Measurements from ENCODE around the gene ASIP. TPM values are rescaled to one million over a fixed set of nuclear protein-coding genes. Genes with fewer than 3 reads are reported as not detected.

Gene ASIP
- total and polyA plus RNA-seq, 4 donors = not detected

DNA sequence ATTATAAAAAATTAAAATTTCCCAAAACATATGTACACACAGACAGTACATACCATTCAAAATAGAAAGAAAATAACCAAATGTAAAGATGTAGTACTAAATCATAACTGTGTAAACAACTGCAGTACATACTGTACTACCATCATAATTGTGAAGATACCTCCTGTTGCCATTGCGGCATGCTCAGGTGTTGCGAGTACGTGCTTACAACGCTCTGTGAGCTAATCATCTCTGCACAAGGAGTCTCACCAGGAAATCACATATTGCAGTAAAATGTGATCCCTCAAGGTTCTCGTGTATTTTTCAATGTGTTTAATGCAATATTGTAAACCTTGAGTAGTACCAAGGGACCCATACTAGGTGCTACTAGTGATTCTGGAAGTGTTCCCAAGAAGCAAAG lies 22.9 kb downstream of the ASIP start:
- ATAC-seq (ENCODE audit: low FRiP score) = no peak

DNA sequence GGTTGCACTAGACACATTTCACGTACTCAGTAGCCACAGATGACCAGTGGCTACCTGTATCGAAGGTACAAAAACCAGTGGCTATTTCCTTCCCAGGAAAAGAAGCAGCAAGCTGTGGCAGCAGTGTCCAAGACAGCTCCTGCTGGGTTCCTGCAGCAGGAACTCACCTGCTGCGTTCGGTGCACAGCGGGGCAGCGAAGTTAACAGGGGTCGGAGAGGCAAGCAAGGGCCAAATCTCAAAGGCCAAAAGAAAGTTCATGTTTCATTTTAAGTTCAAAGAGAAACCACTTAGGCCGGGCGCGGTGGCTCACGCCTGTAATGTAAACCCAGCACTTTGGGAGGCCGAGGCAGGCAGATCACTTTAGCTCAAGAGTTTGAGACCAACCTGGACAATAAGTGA lies 26.9 kb downstream of the ASIP start:
- no peak for ATAC-seq (ENCODE audit: low FRiP score)
- Histone ChIP-seq H3K4me3 (ENCODE audit: low read length in 2 of 2) (no peak overlapping the region), H3K9me3 (ENCODE audit: control insufficient read depth, low read length) (no peaks in the 10 kb centered on the region), H3K36me3 (ENCODE audit: control insufficient read depth in 1 of 2, insufficient read depth in 2 of 2, low read length in 1 of 2) (no peaks in the 10 kb centered on the region), H3K27ac (ENCODE audit: low read depth in 1 of 2, low read length in 2 of 2) (no peak overlapping the region), H3K27me3 (ENCODE audit: control insufficient read depth in 1 of 2, insufficient read depth in 2 of 2, low read length in 1 of 2) (no peaks in the 10 kb centered on the region), H3K4me1 (ENCODE audit: control insufficient read depth in 1 of 2, insufficient read depth in 2 of 2, low read length in 2 of 2) (no peaks in the 10 kb centered on the region)
- 97% methylated on average over 12 of the region's 12 CpGs for WGBS, 2 donors
- intact Hi-C loops (cut with DNase I) = no loop called here
- DNase-seq = peak in 1 of 2 donors; percentile 49

More for the DNA sequence above, 22.9 kb downstream of the ASIP start:
- Histone ChIP-seq H3K4me3 (ENCODE audit: low read length in 2 of 2) (no peak overlapping the region), H3K4me1 (ENCODE audit: control insufficient read depth in 1 of 2, insufficient read depth in 2 of 2, low read length in 2 of 2) (no peaks in the 10 kb centered on the region), H3K27ac (ENCODE audit: low read depth in 1 of 2, low read length in 2 of 2) (no peak overlapping the region), H3K9me3 (ENCODE audit: control insufficient read depth, low read length) (no peaks in the 10 kb centered on the region), H3K36me3 (ENCODE audit: control insufficient read depth in 1 of 2, insufficient read depth in 2 of 2, low read length in 1 of 2) (no peaks in the 10 kb centered on the region), H3K27me3 (ENCODE audit: control insufficient read depth in 1 of 2, insufficient read depth in 2 of 2, low read length in 1 of 2) (no peaks in the 10 kb centered on the region)
- no peak for DNase-seq
- WGBS, 2 donors = 95 to 97% methylated on average over 5 of the region's 5 CpGs
- intact Hi-C loops (cut with DNase I) = no loop called here

DNA sequence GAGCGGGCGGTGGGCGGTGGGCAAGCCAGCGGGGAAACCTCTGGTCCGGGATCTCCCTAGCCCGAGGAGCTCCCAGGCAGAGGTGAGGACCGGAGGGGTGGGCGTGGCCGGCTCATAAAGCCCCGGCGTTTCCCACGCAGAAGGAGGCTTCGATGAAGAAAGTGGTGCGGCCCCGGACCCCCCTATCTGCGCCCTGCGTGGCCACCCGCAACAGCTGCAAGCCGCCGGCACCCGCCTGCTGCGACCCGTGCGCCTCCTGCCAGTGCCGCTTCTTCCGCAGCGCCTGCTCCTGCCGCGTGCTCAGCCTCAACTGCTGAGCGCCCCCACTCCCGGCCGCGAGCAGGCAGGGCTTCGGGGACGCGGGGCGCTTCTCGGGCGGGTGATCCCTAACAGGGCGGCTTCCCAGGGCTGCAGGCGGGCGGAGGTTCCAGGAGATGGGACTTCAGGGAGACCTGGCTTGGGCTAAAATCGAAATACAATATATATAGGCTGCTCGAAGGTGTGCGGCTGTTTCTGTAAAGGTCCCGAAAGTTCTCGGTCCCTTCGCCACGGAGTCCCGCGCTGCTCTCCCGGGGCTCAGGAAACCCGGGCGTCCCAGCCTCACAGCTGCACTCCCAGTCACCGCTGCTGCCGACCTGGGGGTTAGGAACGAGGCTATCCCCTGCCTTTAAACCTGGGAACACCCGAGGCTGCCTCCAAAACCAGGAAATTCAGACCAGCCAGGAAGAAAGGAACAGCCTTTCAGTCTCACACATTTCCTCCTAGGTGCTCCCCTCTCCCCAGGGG lies 27.8 kb downstream of the ASIP start:
- DNase-seq = peak; percentile 52 to 77
- H3K36me3 ChIP-seq (ENCODE audit: control insufficient read depth in 1 of 2, insufficient read depth in 2 of 2, low read length in 1 of 2) = no peaks in the 10 kb centered on the region
- ATAC-seq (ENCODE audit: low FRiP score) = peak; percentile 65
- H3K9me3 ChIP-seq (ENCODE audit: control insufficient read depth, low read length) = no peaks in the 10 kb centered on the region
- peak overlapping the region in 1 of 2 donors; percentile 37 for H3K4me3 ChIP-seq (ENCODE audit: low read length in 2 of 2)
- H3K4me1 ChIP-seq (ENCODE audit: control insufficient read depth in 1 of 2, insufficient read depth in 2 of 2, low read length in 2 of 2) = no peaks in the 10 kb centered on the region
- 6% methylated on average over 46 to 58 of the region's 58 CpGs for WGBS, 2 donors
- no peak overlapping the region for H3K27ac ChIP-seq (ENCODE audit: low read depth in 1 of 2, low read length in 2 of 2)
- intact Hi-C loops (cut with DNase I) = no loop called here
- H3K27me3 ChIP-seq (ENCODE audit: control insufficient read depth in 1 of 2, insufficient read depth in 2 of 2, low read length in 1 of 2) = no peaks in the 10 kb centered on the region

DNA sequence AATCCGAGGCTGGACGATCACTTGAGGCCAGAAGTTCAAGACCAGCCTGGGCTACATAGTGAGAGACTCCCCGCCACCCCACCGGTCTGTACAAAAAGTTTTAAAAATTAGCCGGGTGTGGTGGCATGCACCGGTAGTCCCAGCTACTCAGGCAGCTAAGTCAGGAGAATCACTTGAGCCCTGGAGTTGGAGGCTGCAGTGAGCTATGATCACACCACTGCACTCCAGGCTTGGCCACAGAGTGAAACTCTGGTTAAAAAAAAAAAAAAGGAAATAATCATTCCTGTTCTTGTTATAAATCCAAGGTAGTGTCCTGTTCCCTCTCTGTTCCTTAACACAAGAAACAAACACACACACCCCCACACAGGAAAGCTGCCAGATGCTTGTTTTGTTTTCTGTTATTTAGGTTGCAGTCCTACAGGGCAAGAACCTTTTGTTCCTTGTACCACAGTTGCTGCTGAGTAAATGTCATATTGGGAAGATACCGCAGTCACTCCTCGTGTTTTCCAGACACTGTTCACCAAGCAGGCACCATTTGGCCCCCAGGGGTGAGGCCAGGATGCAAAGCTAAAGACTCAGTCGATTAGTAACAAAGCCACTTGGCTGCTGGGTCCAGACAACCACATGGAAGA lies 28.9 kb downstream of the ASIP start:
- H3K9me3 ChIP-seq (ENCODE audit: control insufficient read depth, low read length) = no peaks in the 10 kb centered on the region
- no peaks in the 10 kb centered on the region for H3K27me3 ChIP-seq (ENCODE audit: control insufficient read depth in 1 of 2, insufficient read depth in 2 of 2, low read length in 1 of 2)
- DNase-seq = no peak
- H3K27ac ChIP-seq (ENCODE audit: low read depth in 1 of 2, low read length in 2 of 2) = no peak overlapping the region
- ATAC-seq (ENCODE audit: low FRiP score) = no peak
- intact Hi-C loops (cut with DNase I) = no loop called here
- H3K4me1 ChIP-seq (ENCODE audit: control insufficient read depth in 1 of 2, insufficient read depth in 2 of 2, low read length in 2 of 2) = no peaks in the 10 kb centered on the region
- WGBS, 2 donors = 86 to 90% methylated on average over 9 of the region's 9 CpGs
- H3K4me3 ChIP-seq (ENCODE audit: low read length in 2 of 2) = no peak overlapping the region
- H3K36me3 ChIP-seq (ENCODE audit: control insufficient read depth in 1 of 2, insufficient read depth in 2 of 2, low read length in 1 of 2) = no peaks in the 10 kb centered on the region

DNA sequence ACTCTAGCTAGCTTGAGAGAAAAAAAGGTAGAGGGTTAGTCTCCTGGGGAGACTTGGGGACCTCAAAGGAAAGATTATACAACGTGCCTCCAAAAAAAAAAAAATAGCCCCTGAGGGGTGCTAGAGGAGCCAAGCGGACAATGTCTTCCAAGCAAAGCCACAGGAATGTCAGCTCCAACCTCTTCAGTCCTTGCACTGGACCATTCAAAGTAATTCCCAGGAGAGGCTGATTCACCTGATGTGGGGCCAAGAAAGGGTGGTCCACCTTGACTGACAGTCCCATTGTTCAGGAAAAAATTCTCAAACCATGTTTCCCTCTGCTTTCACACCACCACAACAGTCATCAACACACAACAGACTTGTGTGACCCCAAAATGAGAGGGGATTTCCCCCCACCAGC lies 30.7 kb downstream of the ASIP start:
- intact Hi-C loops (cut with DNase I) = no loop called here

DNA sequence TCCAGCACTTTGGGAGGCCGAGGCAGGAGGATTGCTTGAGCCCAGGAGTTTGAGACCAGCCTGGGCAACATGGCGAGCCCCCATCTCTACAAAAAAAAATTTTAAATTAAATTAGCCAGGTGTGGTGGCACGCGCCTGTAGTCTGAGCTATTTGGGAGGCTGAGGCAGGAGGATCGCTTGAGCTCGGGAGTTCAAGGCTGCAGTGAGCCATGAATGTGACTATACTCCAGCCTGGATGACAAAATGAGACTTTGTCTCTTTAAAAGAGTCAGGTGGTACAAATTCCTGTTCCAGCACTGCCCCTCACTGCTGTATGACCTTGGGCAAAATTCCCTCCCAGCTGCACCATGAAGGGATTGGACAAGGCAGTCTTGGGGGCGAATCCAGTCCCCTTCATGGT lies 33.5 kb downstream of the ASIP start:
- intact Hi-C loops (cut with DNase I) = no loop called here
- Histone ChIP-seq H3K36me3 (ENCODE audit: control insufficient read depth in 1 of 2, insufficient read depth in 2 of 2, low read length in 1 of 2) (no peaks in the 10 kb centered on the region), H3K4me1 (ENCODE audit: control insufficient read depth in 1 of 2, insufficient read depth in 2 of 2, low read length in 2 of 2) (no peaks in the 10 kb centered on the region), H3K9me3 (ENCODE audit: control insufficient read depth, low read length) (no peaks in the 10 kb centered on the region), H3K27ac (ENCODE audit: low read depth in 1 of 2, low read length in 2 of 2) (no peak overlapping the region), H3K4me3 (ENCODE audit: low read length in 2 of 2) (no peak overlapping the region), H3K27me3 (ENCODE audit: control insufficient read depth in 1 of 2, insufficient read depth in 2 of 2, low read length in 1 of 2) (no peaks in the 10 kb centered on the region)
- ATAC-seq (ENCODE audit: low FRiP score) (no peak), DNase-seq (no peak)
- 96 to 98% methylated on average over 7 of the region's 7 CpGs for WGBS, 2 donors

More for the DNA sequence above, 30.7 kb downstream of the ASIP start:
- H3K27ac ChIP-seq (ENCODE audit: low read depth in 1 of 2, low read length in 2 of 2) = no peak overlapping the region
- H3K4me3 ChIP-seq (ENCODE audit: low read length in 2 of 2) = no peak overlapping the region
- H3K9me3 ChIP-seq (ENCODE audit: control insufficient read depth, low read length) = no peaks in the 10 kb centered on the region
- H3K36me3 ChIP-seq (ENCODE audit: control insufficient read depth in 1 of 2, insufficient read depth in 2 of 2, low read length in 1 of 2) = no peaks in the 10 kb centered on the region
- H3K4me1 ChIP-seq (ENCODE audit: control insufficient read depth in 1 of 2, insufficient read depth in 2 of 2, low read length in 2 of 2) = no peaks in the 10 kb centered on the region
- no peaks in the 10 kb centered on the region for H3K27me3 ChIP-seq (ENCODE audit: control insufficient read depth in 1 of 2, insufficient read depth in 2 of 2, low read length in 1 of 2)
- 86 to 91% methylated on average over 2 of the region's 2 CpGs for WGBS, 2 donors
- ATAC-seq (ENCODE audit: low FRiP score) = no peak
- DNase-seq = no peak

DNA sequence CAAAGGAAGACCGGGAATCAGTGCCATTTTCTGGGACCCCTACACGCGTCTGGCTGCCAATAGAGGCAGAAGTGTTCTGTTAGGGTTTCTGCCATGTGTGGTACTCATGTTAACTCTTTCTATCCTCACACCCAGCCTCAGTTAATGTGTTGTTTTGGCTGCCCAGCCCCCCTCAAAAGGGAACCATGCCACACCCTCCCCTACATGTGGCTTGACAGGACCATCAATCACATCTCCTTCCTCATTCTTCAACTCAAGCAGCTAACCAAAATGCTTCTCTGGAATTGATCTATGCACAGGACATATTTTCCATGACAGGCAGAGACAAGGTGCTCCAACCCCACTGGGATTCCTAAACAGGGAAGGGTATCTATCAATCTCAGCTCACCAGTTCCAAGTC lies 40.0 kb downstream of the ASIP start:
- intact Hi-C loops (cut with DNase I) = no loop called here
- peaks cover 0 to 2% of the 10 kb centered on the region in 2 donors for H3K36me3 ChIP-seq (ENCODE audit: control insufficient read depth in 1 of 2, insufficient read depth in 2 of 2, low read length in 1 of 2)
- ATAC-seq (ENCODE audit: low FRiP score) = no peak

DNA sequence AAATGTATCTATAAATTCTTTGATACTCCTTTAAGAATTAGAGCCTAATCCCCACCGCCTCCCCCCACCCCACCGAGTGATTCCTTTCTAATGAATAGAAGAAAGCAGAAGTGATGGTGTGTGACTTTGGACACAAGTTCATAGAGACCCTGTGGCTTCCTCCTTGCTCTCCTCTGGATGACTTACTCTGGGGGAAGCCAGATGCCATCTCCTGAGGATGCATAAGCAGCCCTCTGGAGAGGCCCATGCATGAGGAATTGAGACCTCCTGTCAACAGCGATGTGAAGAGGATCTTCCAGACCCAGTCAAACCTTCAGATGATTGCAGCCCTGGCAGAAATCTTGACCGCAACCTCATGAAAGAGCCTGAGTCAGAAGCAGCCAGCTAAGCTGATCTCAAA lies 40.8 kb downstream of the ASIP start:
- Histone ChIP-seq H3K4me3 (ENCODE audit: low read length in 2 of 2) (no peak overlapping the region), H3K4me1 (ENCODE audit: control insufficient read depth in 1 of 2, insufficient read depth in 2 of 2, low read length in 2 of 2) (no peaks in the 10 kb centered on the region), H3K27ac (ENCODE audit: low read depth in 1 of 2, low read length in 2 of 2) (no peak overlapping the region), H3K27me3 (ENCODE audit: control insufficient read depth in 1 of 2, insufficient read depth in 2 of 2, low read length in 1 of 2) (no peaks in the 10 kb centered on the region), H3K36me3 (ENCODE audit: control insufficient read depth in 1 of 2, insufficient read depth in 2 of 2, low read length in 1 of 2) (peaks cover 0 to 2% of the 10 kb centered on the region in 2 donors), H3K9me3 (ENCODE audit: control insufficient read depth, low read length) (no peaks in the 10 kb centered on the region)
- WGBS, 2 donors = 93 to 97% methylated on average over 4 of the region's 4 CpGs
- DNase-seq (no peak), ATAC-seq (ENCODE audit: low FRiP score) (no peak)
- intact Hi-C loops (cut with DNase I) = no loop called here

More for the DNA sequence above, 40.0 kb downstream of the ASIP start:
- no peak overlapping the region for H3K27ac ChIP-seq (ENCODE audit: low read depth in 1 of 2, low read length in 2 of 2)
- H3K27me3 ChIP-seq (ENCODE audit: control insufficient read depth in 1 of 2, insufficient read depth in 2 of 2, low read length in 1 of 2) = no peaks in the 10 kb centered on the region
- no peak overlapping the region for H3K4me3 ChIP-seq (ENCODE audit: low read length in 2 of 2)
- H3K9me3 ChIP-seq (ENCODE audit: control insufficient read depth, low read length) = no peaks in the 10 kb centered on the region
- WGBS, 2 donors = 80 to 84% methylated on average over 3 of the region's 3 CpGs
- DNase-seq = no peak
- no peaks in the 10 kb centered on the region for H3K4me1 ChIP-seq (ENCODE audit: control insufficient read depth in 1 of 2, insufficient read depth in 2 of 2, low read length in 2 of 2)

DNA sequence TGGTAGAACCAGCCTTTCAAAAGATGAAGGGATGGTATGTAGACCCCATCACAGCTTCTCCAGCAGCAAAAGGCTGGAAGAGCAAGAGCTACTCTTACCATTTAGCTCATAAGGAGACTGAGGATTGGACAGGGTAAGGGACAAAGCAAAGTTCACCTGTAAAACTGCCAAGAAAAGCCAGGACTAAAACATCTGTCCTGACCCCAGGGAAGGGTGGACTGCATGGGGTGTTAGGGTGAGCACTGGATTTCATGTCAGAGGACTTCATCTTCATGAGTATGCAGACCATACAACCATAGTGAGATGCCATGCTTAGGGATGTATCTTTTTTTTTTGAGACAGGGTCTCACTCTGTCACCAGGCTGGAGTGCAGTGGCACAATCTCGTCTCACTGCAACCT lies 42.6 kb downstream of the ASIP start:
- H3K36me3 ChIP-seq (ENCODE audit: control insufficient read depth in 1 of 2, insufficient read depth in 2 of 2, low read length in 1 of 2) = peaks cover 0 to 2% of the 10 kb centered on the region in 2 donors
- ATAC-seq (ENCODE audit: low FRiP score) (no peak), DNase-seq (no peak)
- 90 to 91% methylated on average over 1 of the region's 1 CpG for WGBS, 2 donors
- intact Hi-C loops (cut with DNase I) = no loop called here
- no peaks in the 10 kb centered on the region for H3K4me1 ChIP-seq (ENCODE audit: control insufficient read depth in 1 of 2, insufficient read depth in 2 of 2, low read length in 2 of 2)
- no peak overlapping the region for H3K4me3 ChIP-seq (ENCODE audit: low read length in 2 of 2)
- no peaks in the 10 kb centered on the region for H3K9me3 ChIP-seq (ENCODE audit: control insufficient read depth, low read length)
- H3K27ac ChIP-seq (ENCODE audit: low read depth in 1 of 2, low read length in 2 of 2) = no peak overlapping the region
- H3K27me3 ChIP-seq (ENCODE audit: control insufficient read depth in 1 of 2, insufficient read depth in 2 of 2, low read length in 1 of 2) = no peaks in the 10 kb centered on the region
